Retinal pigment epithelial cell (primary cell): Measurements from ENCODE around the gene FAM83D.

Experiments used
- DNase-seq: peaks from one replicate; pipeline ENCODE4 v3.0.0-alpha.2; 2010; ENCODE audit warnings: low read depth
- H3K4me3 ChIP-seq: 2 replicates; pipeline ENCODE4 v1.5.1; 2011; ENCODE audit warnings: mild to moderate bottlenecking, low read length, control low read depth, moderate library complexity
- CTCF ChIP-seq: conservative IDR thresholded peaks from 2 replicates; pipeline ENCODE4 v1.5.1; 2011; ENCODE audit warnings: low read depth, low read length, control low read depth, inconsistent platforms

FAM83D gene

GRCh38 chr20:38883081-38883980 is 42.9 kb upstream of the FAM83D start:
- no peak for TF ChIP-seq CTCF
- no peak overlapping the region for H3K4me3 ChIP-seq
- DNase-seq, result no peak

GRCh38 chr20:38883981-38884733 is 42.1 kb upstream of the FAM83D start:
- TF ChIP-seq CTCF, result no peak
- H3K4me3 ChIP-seq, result no peak overlapping the region
- no peak for DNase-seq

GRCh38 chr20:38885357-38885756 is 40.9 kb upstream of the FAM83D start:
- no peak for DNase-seq
- no peak overlapping the region for H3K4me3 ChIP-seq
- no peak for TF ChIP-seq CTCF

GRCh38 chr20:38888059-38888831 is 38.0 kb upstream of the FAM83D start:
- DNase-seq, result no peak
- H3K4me3 ChIP-seq, result no peak overlapping the region
- no peak for TF ChIP-seq CTCF

- no peak for DNase-seq
- H3K4me3 ChIP-seq, result no peak overlapping the region
- TF ChIP-seq CTCF, result no peak
Observed at GRCh38 chr20:38889050-38889449, 37.2 kb upstream of the FAM83D start.

- no peak overlapping the region for H3K4me3 ChIP-seq
- DNase-seq, result no peak
- no peak for TF ChIP-seq CTCF
Observed at GRCh38 chr20:38889792-38890496, 36.3 kb upstream of the FAM83D start.
